Vagina (tissue), 2 donors: ENCODE results near the gene RASGRP4. TPM values are rescaled to one million over a fixed set of nuclear protein-coding genes. Genes with fewer than 3 reads are reported as not detected.

Experiments used
- DNase-seq, 2 donors: peaks; one replicate each; pipeline ENCODE4 v3.0.0-alpha.2; 2017; ENCODE audit errors: extremely low spot score in 2 of 2
- H3K27ac ChIP-seq: fragments of 200-600 bp; sonication (generic); one replicate; pipeline ENCODE4 v1.5.1; 2019
- H3K27me3 ChIP-seq: fragments of 200-600 bp; sonication (generic); one replicate; pipeline ENCODE4 v1.5.1; 2019
- H3K36me3 ChIP-seq, 2 donors: fragments of 200-600 bp; sonication (generic); one replicate each; pipeline ENCODE4 v1.5.1; 2017 to 2019
- H3K4me1 ChIP-seq: fragments of 200-600 bp; sonication (generic); one replicate; pipeline ENCODE4 v1.5.1; 2019
- H3K4me3 ChIP-seq, 2 donors: fragments of 200-600 bp; sonication (generic); 1 replicate in 1 of 2; 2 replicates in 1 of 2; pipeline ENCODE4 v1.5.1; 2016 to 2019
- H3K9me3 ChIP-seq: fragments of 200-600 bp; sonication (generic); one replicate; pipeline ENCODE4 v1.5.1; 2019
- POLR2A ChIP-seq, 2 donors: fragments of 450-650 bp; IDR thresholded peaks; one replicate each; pipeline ENCODE4 v1.6.1; 2017; ENCODE audit warnings: antibody characterized with exemption in 2 of 2, mild to moderate bottlenecking in 2 of 2, moderate library complexity in 2 of 2
- POLR2AphosphoS5 ChIP-seq, 2 donors: sonication (generic); formaldehyde crosslinking; IDR thresholded peaks; one replicate each; pipeline ENCODE4 v1.9.0; 2017; ENCODE audit warnings: antibody characterized with exemption in 2 of 2, mild to moderate bottlenecking in 2 of 2, low read depth in 1 of 2; ENCODE audit not compliant: insufficient read depth in 1 of 2
- intact Hi-C: fragments of 100-400 bp; cut with DNase I; formaldehyde crosslinking; loops from one replicate; pipeline ENCODE4 v1.15.1; 2023
- total RNA-seq: library from RNA; depleted of rRNA; stranded (reverse); fragments of >200 nt; gene quantifications from one replicate; pipeline ENCODE4 v1.2.3, GENCODE V29; 2016
- TF ChIP-seq, protein P1 (sequence below), 3 experiments: fragments of 450-650 bp in 2 of 3; fragments of 200-600 bp in 1 of 3; sonication (generic) in 1 of 3; IDR thresholded peaks; one replicate each; pipeline ENCODE4 v1.5.1; 2017 to 2019; ENCODE audit warnings: antibody characterized with exemption in 3 of 3, mild to moderate bottlenecking in 2 of 3, moderate library complexity in 2 of 3

Gene RASGRP4
- total RNA-seq, 1 donor from 2014 or later = 2.9 TPM

DNA sequence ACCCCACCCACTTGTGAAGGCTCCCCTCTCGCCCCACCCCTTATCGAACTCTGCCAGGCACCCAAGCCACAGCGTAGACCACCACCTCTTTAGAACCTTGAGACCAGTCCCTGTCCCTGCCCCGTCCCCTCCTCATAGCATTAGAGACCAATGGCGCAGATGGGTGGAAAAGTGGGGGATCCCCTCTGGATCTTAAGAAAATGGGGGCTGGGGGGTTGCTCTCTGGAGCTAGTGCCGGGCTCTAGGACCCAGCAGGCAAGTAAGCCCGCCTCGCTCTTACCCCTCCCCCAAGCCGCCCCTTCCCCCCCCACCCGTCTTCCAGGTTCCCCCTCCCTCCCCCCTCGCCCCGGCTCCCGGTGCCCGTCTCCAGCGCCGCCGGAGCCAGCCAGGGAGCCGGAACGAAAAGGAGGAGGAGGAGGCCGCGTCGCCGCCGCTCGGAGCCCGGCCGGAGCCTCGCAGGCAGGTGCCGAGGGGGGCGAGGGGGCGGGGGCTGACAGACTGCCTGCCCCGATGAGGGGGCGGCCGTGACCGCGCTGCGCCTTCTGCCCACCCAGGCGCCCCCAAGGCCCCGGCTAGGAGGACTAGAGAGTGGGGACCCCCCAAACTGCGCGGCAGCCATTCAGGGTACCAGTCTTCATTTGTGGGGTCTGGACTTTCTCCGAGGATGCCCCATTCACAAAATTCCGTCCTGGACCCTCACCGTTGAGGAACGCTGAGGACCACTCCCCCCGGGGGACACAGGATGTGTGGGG, 37.5 kb downstream of the RASGRP4 start, which contains the start of gene SPRED3:
SPRED3 (plus strand) TSS at position 349 of the 752 bp plus-strand sequence. CDS start 1,606 bp downstream, outside the sequence.
- DNase-seq = no peak
- TF ChIP-seq POLR2AphosphoS5 (IDR thresholded peaks at IDR 0.05; ENCODE audit: insufficient read depth in 1 of 2, low read depth in 1 of 2) = no peak
- no peak for TF ChIP-seq POLR2A (IDR thresholded peaks at IDR 0.05)
- TF ChIP-seq, protein P1, sequence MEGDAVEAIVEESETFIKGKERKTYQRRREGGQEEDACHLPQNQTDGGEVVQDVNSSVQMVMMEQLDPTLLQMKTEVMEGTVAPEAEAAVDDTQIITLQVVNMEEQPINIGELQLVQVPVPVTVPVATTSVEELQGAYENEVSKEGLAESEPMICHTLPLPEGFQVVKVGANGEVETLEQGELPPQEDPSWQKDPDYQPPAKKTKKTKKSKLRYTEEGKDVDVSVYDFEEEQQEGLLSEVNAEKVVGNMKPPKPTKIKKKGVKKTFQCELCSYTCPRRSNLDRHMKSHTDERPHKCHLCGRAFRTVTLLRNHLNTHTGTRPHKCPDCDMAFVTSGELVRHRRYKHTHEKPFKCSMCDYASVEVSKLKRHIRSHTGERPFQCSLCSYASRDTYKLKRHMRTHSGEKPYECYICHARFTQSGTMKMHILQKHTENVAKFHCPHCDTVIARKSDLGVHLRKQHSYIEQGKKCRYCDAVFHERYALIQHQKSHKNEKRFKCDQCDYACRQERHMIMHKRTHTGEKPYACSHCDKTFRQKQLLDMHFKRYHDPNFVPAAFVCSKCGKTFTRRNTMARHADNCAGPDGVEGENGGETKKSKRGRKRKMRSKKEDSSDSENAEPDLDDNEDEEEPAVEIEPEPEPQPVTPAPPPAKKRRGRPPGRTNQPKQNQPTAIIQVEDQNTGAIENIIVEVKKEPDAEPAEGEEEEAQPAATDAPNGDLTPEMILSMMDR (IDR thresholded peaks at IDR 0.05) = no peak
- H3K27me3 ChIP-seq = no peaks in the 10 kb centered on the region
- intact Hi-C loops = no loop called here
- peaks cover 39% of the 10 kb centered on the region for H3K4me1 ChIP-seq
- H3K9me3 ChIP-seq = no peaks in the 10 kb centered on the region
- peaks cover 0 to 9% of the 10 kb centered on the region in 2 donors for H3K36me3 ChIP-seq
- H3K4me3 ChIP-seq = peak within 1 kb of the TSS; percentile 40 to 56
- H3K27ac ChIP-seq = peak within 1 kb of the TSS; percentile 73

DNA sequence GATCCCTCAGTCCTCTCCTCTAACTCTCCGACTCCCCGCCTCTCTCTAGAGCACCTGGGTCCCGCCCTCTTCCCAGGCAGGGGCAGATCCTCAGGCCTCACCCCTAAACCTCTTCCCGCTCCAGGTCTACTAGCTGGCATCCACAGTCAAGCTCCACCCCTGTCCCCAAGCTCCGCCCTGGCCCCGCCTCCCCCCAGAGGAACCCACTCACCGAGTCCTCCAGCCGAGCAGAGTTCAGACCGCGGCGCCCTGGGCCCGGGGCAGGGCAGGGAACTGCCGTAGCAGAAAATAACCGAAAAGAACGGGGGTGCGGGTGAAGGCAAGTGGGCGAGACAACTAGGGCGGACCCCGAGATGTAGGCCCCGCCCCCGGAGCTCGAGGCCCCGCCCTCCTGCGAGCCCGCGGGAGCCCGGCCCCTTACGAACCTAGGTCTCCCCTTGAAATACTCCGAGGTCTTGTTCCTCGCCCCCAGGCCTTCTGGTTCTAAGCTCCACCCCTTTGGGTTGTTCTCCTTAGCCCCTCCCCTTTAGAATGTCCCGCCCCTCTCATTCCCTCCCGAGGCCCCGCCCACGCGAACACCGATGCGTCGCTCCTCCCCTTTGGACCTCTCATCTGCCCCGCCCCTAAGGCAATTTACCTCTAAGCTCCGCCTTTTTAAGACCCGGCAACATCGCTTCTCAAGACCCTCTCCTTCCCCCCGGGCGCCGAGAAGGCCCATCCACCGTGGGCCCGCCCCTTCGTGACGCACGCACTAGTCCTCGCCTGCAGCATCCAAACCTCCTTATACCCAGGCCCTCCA, 38.3 kb downstream of the RASGRP4 start, which contains the start of gene GGN:
GGN (minus strand) TSS at position 485 of the 799 bp plus-strand sequence. CDS start 773 bp downstream, outside the sequence.
- TF ChIP-seq POLR2A (IDR thresholded peaks at IDR 0.05) (no peak), POLR2AphosphoS5 (IDR thresholded peaks at IDR 0.05; ENCODE audit: insufficient read depth in 1 of 2, low read depth in 1 of 2) (peak in 1 of 2 donors; percentile 68)
- TF ChIP-seq, protein P1 (IDR thresholded peaks at IDR 0.05) = no peak
- Histone ChIP-seq H3K4me3 (peak within 1 kb of the TSS; percentile 40 to 56), H3K4me1 (peaks cover 39% of the 10 kb centered on the region), H3K36me3 (peaks cover 0 to 17% of the 10 kb centered on the region in 2 donors), H3K27me3 (no peaks in the 10 kb centered on the region), H3K9me3 (no peaks in the 10 kb centered on the region), H3K27ac (peak within 1 kb of the TSS; percentile 73)
- intact Hi-C loops = no loop called here
- peak in 1 of 2 donors; percentile 90 for DNase-seq

DNA sequence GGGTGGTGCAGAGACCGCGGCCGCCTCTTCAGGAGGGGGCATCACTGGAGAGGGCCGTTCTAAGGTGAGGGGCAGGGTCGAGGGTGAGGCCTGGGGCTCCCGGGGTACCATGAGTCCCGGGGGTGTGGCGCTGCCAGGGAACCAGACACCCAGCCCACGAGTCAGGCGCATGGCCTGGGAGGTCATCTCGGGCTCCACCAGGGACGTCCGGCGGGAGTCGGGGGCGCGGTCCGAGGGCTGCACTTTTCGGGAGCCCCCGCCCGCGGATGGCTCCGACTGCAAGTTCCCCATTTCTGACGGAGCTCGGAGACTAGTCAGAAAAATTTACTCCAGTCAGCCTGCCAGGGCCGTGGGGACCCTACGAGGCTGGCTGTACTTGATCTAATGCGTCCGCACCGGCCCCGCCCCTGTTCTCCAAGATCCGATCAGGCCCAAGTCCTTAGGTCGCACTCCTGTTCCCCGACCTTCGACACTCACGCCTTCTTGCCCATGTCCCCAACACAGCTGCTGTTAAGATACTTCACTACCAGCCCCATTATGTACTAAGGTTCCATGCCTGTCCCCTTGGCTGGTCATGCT, 39.0 kb downstream of the RASGRP4 start:
- Histone ChIP-seq H3K36me3 (peaks cover 0 to 24% of the 10 kb centered on the region in 2 donors), H3K27me3 (no peaks in the 10 kb centered on the region), H3K9me3 (no peaks in the 10 kb centered on the region), H3K27ac (no peak overlapping the region), H3K4me1 (peaks cover 39% of the 10 kb centered on the region), H3K4me3 (peak overlapping the region; percentile 40 to 56)
- TF ChIP-seq POLR2A (IDR thresholded peaks at IDR 0.05) (no peak), POLR2AphosphoS5 (IDR thresholded peaks at IDR 0.05; ENCODE audit: insufficient read depth in 1 of 2, low read depth in 1 of 2) (no peak)
- TF ChIP-seq, protein P1 (IDR thresholded peaks at IDR 0.05) = no peak
- intact Hi-C loops = no loop called here
- DNase-seq = no peak

DNA sequence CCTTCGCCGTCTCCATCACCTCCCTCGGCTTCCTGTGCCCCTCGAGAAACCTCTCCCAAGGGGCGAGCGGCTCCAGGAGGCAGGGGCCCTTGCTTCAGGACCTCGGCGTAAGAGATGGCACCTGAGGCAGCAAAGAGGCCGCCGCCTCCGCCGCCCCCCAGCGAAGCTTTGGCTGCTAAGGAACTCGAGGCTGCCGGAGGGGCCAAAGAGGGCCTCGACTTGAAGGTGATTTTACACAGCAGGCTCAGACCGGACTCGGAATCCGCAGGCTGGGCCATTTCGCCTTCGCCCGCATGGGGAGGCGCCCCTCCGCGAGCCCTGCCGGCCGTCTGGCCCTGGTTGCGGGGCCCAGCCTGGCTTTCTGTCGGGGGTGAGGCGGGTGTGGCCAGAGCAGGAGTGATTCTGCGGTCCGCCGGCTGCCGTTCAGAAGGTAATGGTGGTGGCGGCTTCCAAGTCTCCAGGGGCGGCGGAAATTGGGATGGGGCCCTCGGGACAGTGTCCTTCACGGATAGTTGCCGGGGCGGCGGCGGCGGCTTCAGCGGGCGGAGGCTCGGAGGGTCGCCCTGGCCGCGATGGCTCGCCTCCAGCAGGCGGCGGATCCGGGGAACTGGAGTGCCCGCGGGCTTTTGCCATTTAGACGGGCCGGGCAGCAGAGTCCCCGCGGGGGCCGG, 39.6 kb downstream of the RASGRP4 start:
- DNase-seq = no peak
- peak overlapping the region in 1 of 2 donors; percentile 56 for H3K4me3 ChIP-seq
- no peaks in the 10 kb centered on the region for H3K27me3 ChIP-seq
- H3K36me3 ChIP-seq = peaks cover 0 to 30% of the 10 kb centered on the region in 2 donors
- H3K9me3 ChIP-seq = no peaks in the 10 kb centered on the region
- intact Hi-C loops = no loop called here
- H3K4me1 ChIP-seq = peaks cover 39% of the 10 kb centered on the region
- no peak overlapping the region for H3K27ac ChIP-seq
- TF ChIP-seq, protein P1 (IDR thresholded peaks at IDR 0.05) = no peak
- TF ChIP-seq POLR2AphosphoS5 (IDR thresholded peaks at IDR 0.05; ENCODE audit: insufficient read depth in 1 of 2, low read depth in 1 of 2) (no peak), POLR2A (IDR thresholded peaks at IDR 0.05) (no peak)
